H9 (cell line): ENCODE results near the gene TCFL5. TPM values are rescaled to one million over a fixed set of nuclear protein-coding genes. Genes with fewer than 3 reads are reported as not detected.

ENCODE experiments used
- DNase-seq: peaks from one replicate; pipeline ENCODE4 v3.0.0-alpha.2; 2017
- H2AFZ ChIP-seq: one replicate; pipeline ENCODE4 v1.6.1; 2013; ENCODE audit warnings: mild to moderate bottlenecking, low read length, control low read depth, moderate library complexity
- H2AK5ac ChIP-seq: 2 replicates; pipeline ENCODE4 v1.6.1; 2013; ENCODE audit warnings: low read length, control low read depth, mixed read lengths; ENCODE audit not compliant: insufficient read length
- H2BK120ac ChIP-seq: one replicate; pipeline ENCODE4 v1.6.1; 2013; ENCODE audit warnings: low read depth, mild to moderate bottlenecking, low read length, control low read depth, inconsistent platforms; ENCODE audit not compliant: poor library complexity, severe bottlenecking
- H2BK12ac ChIP-seq: 2 replicates; pipeline ENCODE4 v1.6.1; 2013; ENCODE audit warnings: low read length, control low read depth, mixed read lengths, low read depth; ENCODE audit not compliant: insufficient read length
- H2BK15ac ChIP-seq: 2 replicates; pipeline ENCODE4 v1.6.1; 2013; ENCODE audit warnings: low read depth, low read length, control low read depth
- H2BK20ac ChIP-seq: one replicate; pipeline ENCODE4 v1.6.1; 2013; ENCODE audit warnings: low read depth, mild to moderate bottlenecking, low read length, control low read depth, inconsistent platforms; ENCODE audit not compliant: poor library complexity, severe bottlenecking
- H2BK5ac ChIP-seq: 2 replicates; pipeline ENCODE4 v1.6.1; 2013; ENCODE audit warnings: low read length, control low read depth, mixed read lengths; ENCODE audit not compliant: insufficient read length
- H3K14ac ChIP-seq: 2 replicates; pipeline ENCODE4 v1.6.1; 2013; ENCODE audit warnings: low read length, control low read depth; ENCODE audit not compliant: insufficient read depth
- H3K18ac ChIP-seq: 2 replicates; pipeline ENCODE4 v1.6.1; 2013; ENCODE audit warnings: low read depth, mild to moderate bottlenecking, mixed read lengths, low read length, control low read depth; ENCODE audit not compliant: insufficient read length
- H3K23ac ChIP-seq: 2 replicates; pipeline ENCODE4 v1.6.1; 2013; ENCODE audit warnings: low read length, control low read depth, mixed read lengths, low read depth; ENCODE audit not compliant: insufficient read length
- H3K23me2 ChIP-seq: 2 replicates; pipeline ENCODE4 v1.6.1; 2013; ENCODE audit warnings: low read depth, mild to moderate bottlenecking, mixed read lengths, low read length, control low read depth; ENCODE audit not compliant: insufficient read length, poor library complexity, severe bottlenecking
- H3K27ac ChIP-seq: 2 replicates; pipeline ENCODE4 v1.5.1; 2013; ENCODE audit warnings: low read length, control low read depth, mixed read lengths, low read depth; ENCODE audit not compliant: insufficient read length
- H3K27me3 ChIP-seq: 2 replicates; pipeline ENCODE4 v1.6.1; 2013; ENCODE audit warnings: low read length, control low read depth, inconsistent platforms; ENCODE audit not compliant: insufficient read depth
- H3K4ac ChIP-seq: 2 replicates; pipeline ENCODE4 v1.6.1; 2013; ENCODE audit warnings: low read depth, mild to moderate bottlenecking, control low read depth, inconsistent platforms, low read length, moderate library complexity
- H3K4me1 ChIP-seq: 2 replicates; pipeline ENCODE4 v1.6.1; 2013; ENCODE audit warnings: low read length, control low read depth, inconsistent platforms; ENCODE audit not compliant: insufficient read depth
- H3K4me2 ChIP-seq: 2 replicates; pipeline ENCODE4 v1.6.1; 2013; ENCODE audit warnings: low read length, control low read depth, mixed read lengths; ENCODE audit not compliant: insufficient read length, insufficient read depth
- H3K56ac ChIP-seq: 2 replicates; pipeline ENCODE4 v1.6.1; 2013; ENCODE audit warnings: low read depth, mild to moderate bottlenecking, mixed read lengths, low read length, control low read depth; ENCODE audit not compliant: insufficient read length
- H3K79me1 ChIP-seq: 2 replicates; pipeline ENCODE4 v1.6.1; 2013; ENCODE audit warnings: low read depth, mild to moderate bottlenecking, moderate library complexity, low read length, control low read depth, inconsistent platforms; ENCODE audit not compliant: insufficient read depth, poor library complexity, severe bottlenecking
- H3K79me2 ChIP-seq: 2 replicates; pipeline ENCODE4 v1.6.1; 2013; ENCODE audit warnings: low read length, control low read depth, inconsistent platforms; ENCODE audit not compliant: insufficient read depth
- H3K9ac ChIP-seq: 2 replicates; pipeline ENCODE4 v1.6.1; 2013; ENCODE audit warnings: low read length, control low read depth, mixed read lengths; ENCODE audit not compliant: insufficient read length; ENCODE audit errors: extremely low read depth
- H3K9me3 ChIP-seq: one replicate; pipeline ENCODE4 v1.6.1; 2013; ENCODE audit warnings: low read depth, low read length, inconsistent platforms; ENCODE audit not compliant: control insufficient read depth
- H3T11ph ChIP-seq: one replicate; pipeline ENCODE4 v1.6.1; 2013; ENCODE audit warnings: mild to moderate bottlenecking, low read length, control low read depth, inconsistent platforms
- H4K20me1 ChIP-seq: one replicate; pipeline ENCODE4 v1.6.1; 2013; ENCODE audit not compliant: control insufficient read depth, insufficient read length, insufficient read depth
- H4K5ac ChIP-seq: 2 replicates; pipeline ENCODE4 v1.6.1; 2013; ENCODE audit warnings: low read depth, mild to moderate bottlenecking, mixed read lengths, low read length, control low read depth; ENCODE audit not compliant: insufficient read length
- H4K8ac ChIP-seq: replicated peaks from 2 replicates; pipeline ENCODE4 v1.6.1; 2013; ENCODE audit warnings: low read length, control low read depth, mixed read lengths, low read depth; ENCODE audit not compliant: insufficient read length
- H4K91ac ChIP-seq: 2 replicates; pipeline ENCODE4 v1.6.1; 2013; ENCODE audit warnings: low read depth, mild to moderate bottlenecking, moderate library complexity, mixed read lengths, low read length, control low read depth; ENCODE audit not compliant: insufficient read length
- H3K27ac Mint-ChIP-seq, 3 experiments: 2 replicates in 2 of 3; 3 replicates in 1 of 3; pipeline ENCODE4 v1.8.0; 2020 to 2021; ENCODE audit warnings: mixed read lengths in 3 of 3, mild to moderate bottlenecking in 1 of 3, moderate library complexity in 1 of 3
- H3K27me3 Mint-ChIP-seq: 2 replicates; pipeline ENCODE4 v1.8.0; 2021; ENCODE audit warnings: low read depth, mild to moderate bottlenecking, moderate library complexity, mixed read lengths
- H3K36me3 Mint-ChIP-seq, 3 experiments: 2 replicates in 2 of 3; 3 replicates in 1 of 3; pipeline ENCODE4 v1.8.0; 2020 to 2021; ENCODE audit warnings: low read depth in 3 of 3, mixed read lengths in 3 of 3; ENCODE audit not compliant: insufficient read depth in 1 of 3
- H3K4me1 Mint-ChIP-seq, 2 experiments: 2 replicates each; pipeline ENCODE4 v1.8.0; 2020; ENCODE audit warnings: mixed read lengths in 2 of 2
- H3K4me3 Mint-ChIP-seq, 2 experiments: 2 replicates in 1 of 2; 3 replicates in 1 of 2; pipeline ENCODE4 v1.8.0; 2020 to 2021; ENCODE audit warnings: mild to moderate bottlenecking in 2 of 2, mixed read lengths in 2 of 2, moderate library complexity in 1 of 2
- H3K9me3 Mint-ChIP-seq, 2 experiments: 2 replicates in 1 of 2; 3 replicates in 1 of 2; pipeline ENCODE4 v1.8.0; 2020; ENCODE audit warnings: mild to moderate bottlenecking in 2 of 2, mixed read lengths in 2 of 2, moderate library complexity in 1 of 2
- WGBS: extraction: QIAGEN DNeasy Blood & Tissue Kit; methylation state at CpG from one replicate; pipeline ENCODE4 v1.1.7; 2013; ENCODE audit warnings: missing lambda C conversion rate, low lambda C conversion rate, mixed read lengths; ENCODE audit not compliant: insufficient read length; ENCODE audit errors: extremely low coverage; 5-methylcytosine and 5-hydroxymethylcytosine counted together
- total RNA-seq: library from RNA; stranded (reverse); gene quantifications from 2 replicates; pipeline ENCODE4 v1.2.1, GENCODE V29; 2021
- TF ChIP-seq, protein P1 (sequence below): fragments of 200-600 bp; sonication (generic); conservative IDR thresholded peaks from 3 replicates; pipeline ENCODE4 v1.8.0; 2021; ENCODE audit warnings: antibody characterized with exemption, mild to moderate bottlenecking

Gene TCFL5
- total RNA-seq, 1 experiment from 2014 or later, result 16.4 TPM

DNA sequence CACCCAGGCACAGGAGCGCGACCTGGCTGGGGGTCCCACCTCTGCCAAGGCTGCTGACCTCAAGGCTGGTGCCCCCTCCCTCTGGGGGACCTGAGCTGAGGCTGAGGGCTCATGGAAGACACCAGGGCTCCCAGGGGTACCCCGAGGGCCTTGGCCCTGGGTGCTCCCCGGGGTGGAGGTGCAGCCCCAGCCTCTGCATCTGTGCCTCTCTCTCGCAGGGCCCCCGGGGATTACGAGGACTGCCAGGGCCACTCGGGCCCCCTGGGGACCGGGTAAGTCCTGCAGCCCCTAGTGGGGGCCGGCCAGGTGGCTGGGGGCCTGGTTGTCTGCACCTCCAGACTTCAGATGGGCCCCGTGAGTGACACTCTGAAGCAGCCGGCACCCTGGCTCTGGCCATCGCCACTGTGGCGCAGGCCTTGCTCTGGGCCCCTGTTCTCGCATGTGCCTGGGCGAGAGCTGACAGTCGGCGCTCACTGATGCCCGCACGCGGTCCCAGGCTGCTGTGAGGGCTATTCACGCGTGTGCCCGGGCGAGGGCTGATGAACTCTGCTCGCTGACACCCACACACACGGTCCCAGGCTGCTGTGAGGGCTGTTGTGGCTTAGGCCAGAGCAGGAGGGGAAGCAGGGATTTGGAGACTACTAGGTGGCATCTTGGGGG is 35.5 kb downstream of the TCFL5 start:
- Histone ChIP-seq H3K4me2 (no peak overlapping the region), H3K27me3 (no peaks in the 10 kb centered on the region), H2AK5ac (no peak overlapping the region), H2BK20ac (no peak overlapping the region), H3K9ac (no peak overlapping the region), H3T11ph (no peak overlapping the region), H4K8ac (no peak overlapping the region), H4K5ac (no peak overlapping the region), H3K4ac (no peak overlapping the region), H2BK15ac (no peak overlapping the region), H3K14ac (no peak overlapping the region), H3K9me3 (no peaks in the 10 kb centered on the region), H3K4me1 (no peaks in the 10 kb centered on the region; the same call in 1 of the 2 replicates), H3K79me2 (no peaks in the 10 kb centered on the region), H2BK5ac (no peak overlapping the region), H2BK120ac (no peak overlapping the region), H4K20me1 (no peaks in the 10 kb centered on the region), H2BK12ac (no peak overlapping the region), H3K79me1 (no peaks in the 10 kb centered on the region), H2AFZ (no peak overlapping the region), H4K91ac (no peak overlapping the region), H3K27ac (no peak overlapping the region), H3K18ac (no peak overlapping the region), H3K56ac (no peak overlapping the region), H3K23ac (no peak overlapping the region), H3K23me2 (no peaks in the 10 kb centered on the region)
- TF ChIP-seq, protein P1, sequence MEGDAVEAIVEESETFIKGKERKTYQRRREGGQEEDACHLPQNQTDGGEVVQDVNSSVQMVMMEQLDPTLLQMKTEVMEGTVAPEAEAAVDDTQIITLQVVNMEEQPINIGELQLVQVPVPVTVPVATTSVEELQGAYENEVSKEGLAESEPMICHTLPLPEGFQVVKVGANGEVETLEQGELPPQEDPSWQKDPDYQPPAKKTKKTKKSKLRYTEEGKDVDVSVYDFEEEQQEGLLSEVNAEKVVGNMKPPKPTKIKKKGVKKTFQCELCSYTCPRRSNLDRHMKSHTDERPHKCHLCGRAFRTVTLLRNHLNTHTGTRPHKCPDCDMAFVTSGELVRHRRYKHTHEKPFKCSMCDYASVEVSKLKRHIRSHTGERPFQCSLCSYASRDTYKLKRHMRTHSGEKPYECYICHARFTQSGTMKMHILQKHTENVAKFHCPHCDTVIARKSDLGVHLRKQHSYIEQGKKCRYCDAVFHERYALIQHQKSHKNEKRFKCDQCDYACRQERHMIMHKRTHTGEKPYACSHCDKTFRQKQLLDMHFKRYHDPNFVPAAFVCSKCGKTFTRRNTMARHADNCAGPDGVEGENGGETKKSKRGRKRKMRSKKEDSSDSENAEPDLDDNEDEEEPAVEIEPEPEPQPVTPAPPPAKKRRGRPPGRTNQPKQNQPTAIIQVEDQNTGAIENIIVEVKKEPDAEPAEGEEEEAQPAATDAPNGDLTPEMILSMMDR, result no peak
- Mint-ChIP-seq H3K27me3 (no peaks in the 10 kb centered on the region), H3K27ac (no peak overlapping the region), H3K4me3 (no peak overlapping the region), H3K9me3 (no peaks in the 10 kb centered on the region), H3K4me1 (peaks cover 8 to 11% of the 10 kb centered on the region in 2 experiments), H3K36me3 (peaks cover 0 to 6% (median 0%) of the 10 kb centered on the region in 3 experiments; a peak in 2 of 7 replicates)
- DNase-seq, result no peak
- WGBS, result no CpG with 5 or more reads among the region's 27 CpGs
